Measurements from ENCODE around the gene ZNF423.

ZNF423 gene

GRCh38 chr16:49494474-49494873, 361.4 kb downstream of the ZNF423 start:
- H3K4me3 ChIP-seq (replicated peaks; ENCODE audit: low read depth, low read length) = no peak overlapping the region
- H3K27me3 ChIP-seq (replicated peaks; ENCODE audit: control insufficient read depth, insufficient read depth, low read length) = peaks cover under 1% of the 10 kb centered on the region
- TF ChIP-seq CTCF (IDR thresholded peaks at IDR 0.05; ENCODE audit: insufficient read depth, low read length, poor library complexity, severe bottlenecking) = no peak
- DNase-seq (ENCODE audit: extremely low read depth, insufficient read length) = no peak
- no peaks in the 10 kb centered on the region for H3K36me3 ChIP-seq (ENCODE audit: control insufficient read depth, insufficient read depth, low read length)

- DNase-seq (ENCODE audit: extremely low read depth, insufficient read length) = no peak
- TF ChIP-seq CTCF (IDR thresholded peaks at IDR 0.05; ENCODE audit: insufficient read depth, low read length, poor library complexity, severe bottlenecking) = no peak
- H3K27me3 ChIP-seq (replicated peaks; ENCODE audit: control insufficient read depth, insufficient read depth, low read length) = no peaks in the 10 kb centered on the region; the same call in 1 of the 2 replicates
- H3K4me3 ChIP-seq (replicated peaks; ENCODE audit: low read depth, low read length) = no peak overlapping the region
- no peaks in the 10 kb centered on the region for H3K36me3 ChIP-seq (ENCODE audit: control insufficient read depth, insufficient read depth, low read length)
Observed at GRCh38 chr16:49493836-49494235, 362.1 kb downstream of the ZNF423 start.

DNA sequence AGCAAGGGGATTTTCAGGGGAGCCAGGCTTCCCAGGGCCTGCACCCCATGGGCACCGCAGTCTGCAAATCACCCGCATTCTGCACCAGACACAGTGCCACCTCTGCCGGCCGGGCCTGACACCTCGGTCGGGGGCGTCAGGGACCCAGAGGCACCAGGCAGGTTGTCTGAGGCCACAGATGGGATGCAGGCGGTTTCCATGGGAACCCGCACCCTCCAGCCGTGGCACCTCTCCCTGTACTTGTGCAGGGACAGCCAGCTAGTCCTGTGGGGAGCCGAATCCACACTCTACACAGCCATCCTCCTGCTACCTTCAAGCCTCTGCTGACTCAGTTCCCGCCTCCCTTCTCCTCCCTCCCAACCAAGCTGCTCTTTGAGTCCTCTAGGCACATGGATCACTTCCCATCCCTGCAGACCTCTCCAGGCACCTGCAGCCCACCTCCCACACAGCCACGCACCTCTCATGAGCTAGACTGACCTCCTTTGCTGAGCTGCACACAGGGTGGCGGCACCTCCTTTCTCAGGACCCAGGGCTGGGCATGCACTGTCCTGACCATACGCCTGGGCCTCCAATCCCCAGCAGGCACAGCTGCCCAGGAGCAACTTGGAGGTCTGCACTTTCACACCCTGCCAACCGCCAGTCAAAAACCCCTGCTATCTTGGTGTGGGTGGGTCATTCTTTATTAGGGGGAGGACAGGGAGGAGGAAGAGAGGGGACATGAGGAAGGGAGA, 362.9 kb downstream of the ZNF423 start:
- no peak for TF ChIP-seq CTCF (IDR thresholded peaks at IDR 0.05; ENCODE audit: insufficient read depth, low read length, poor library complexity, severe bottlenecking)
- no peak for DNase-seq (ENCODE audit: extremely low read depth, insufficient read length)
- H3K36me3 ChIP-seq (ENCODE audit: control insufficient read depth, insufficient read depth, low read length) = no peaks in the 10 kb centered on the region

GRCh38 chr16:49491771-49492761, 363.8 kb downstream of the ZNF423 start:
- peak; percentile 88 for TF ChIP-seq CTCF (IDR thresholded peaks at IDR 0.05; ENCODE audit: insufficient read depth, low read length, poor library complexity, severe bottlenecking)
- no peak for DNase-seq (ENCODE audit: extremely low read depth, insufficient read length)
- H3K36me3 ChIP-seq (ENCODE audit: control insufficient read depth, insufficient read depth, low read length) = no peaks in the 10 kb centered on the region

More for the DNA sequence above, 362.9 kb downstream of the ZNF423 start:
- Histone ChIP-seq H3K27me3 (replicated peaks; ENCODE audit: control insufficient read depth, insufficient read depth, low read length) (no peaks in the 10 kb centered on the region), H3K4me3 (replicated peaks; ENCODE audit: low read depth, low read length) (no peak overlapping the region)

GRCh38 chr16:49491106-49491670, 364.7 kb downstream of the ZNF423 start:
- no peaks in the 10 kb centered on the region for H3K27me3 ChIP-seq (replicated peaks; ENCODE audit: control insufficient read depth, insufficient read depth, low read length)
- no peak for DNase-seq (ENCODE audit: extremely low read depth, insufficient read length)
- no peak for TF ChIP-seq CTCF (IDR thresholded peaks at IDR 0.05; ENCODE audit: insufficient read depth, low read length, poor library complexity, severe bottlenecking)
- H3K36me3 ChIP-seq (ENCODE audit: control insufficient read depth, insufficient read depth, low read length) = no peaks in the 10 kb centered on the region
- H3K4me3 ChIP-seq (replicated peaks; ENCODE audit: low read depth, low read length) = no peak overlapping the region

More at GRCh38 chr16:49491771-49492761, 363.8 kb downstream of the ZNF423 start:
- no peaks in the 10 kb centered on the region for H3K27me3 ChIP-seq (replicated peaks; ENCODE audit: control insufficient read depth, insufficient read depth, low read length)
- no peak overlapping the region for H3K4me3 ChIP-seq (replicated peaks; ENCODE audit: low read depth, low read length)
